ENCODE data around the gene GUCA1C.

GUCA1C gene, protein sequence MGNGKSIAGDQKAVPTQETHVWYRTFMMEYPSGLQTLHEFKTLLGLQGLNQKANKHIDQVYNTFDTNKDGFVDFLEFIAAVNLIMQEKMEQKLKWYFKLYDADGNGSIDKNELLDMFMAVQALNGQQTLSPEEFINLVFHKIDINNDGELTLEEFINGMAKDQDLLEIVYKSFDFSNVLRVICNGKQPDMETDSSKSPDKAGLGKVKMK

GRCh38 chr3:108953700-108954099, at the start of gene GUCA1C:
GUCA1C (minus strand) TSS chr3:108953879; CDS start chr3:108953762, 117 bp downstream.
- no peak for DNase-seq

DNA sequence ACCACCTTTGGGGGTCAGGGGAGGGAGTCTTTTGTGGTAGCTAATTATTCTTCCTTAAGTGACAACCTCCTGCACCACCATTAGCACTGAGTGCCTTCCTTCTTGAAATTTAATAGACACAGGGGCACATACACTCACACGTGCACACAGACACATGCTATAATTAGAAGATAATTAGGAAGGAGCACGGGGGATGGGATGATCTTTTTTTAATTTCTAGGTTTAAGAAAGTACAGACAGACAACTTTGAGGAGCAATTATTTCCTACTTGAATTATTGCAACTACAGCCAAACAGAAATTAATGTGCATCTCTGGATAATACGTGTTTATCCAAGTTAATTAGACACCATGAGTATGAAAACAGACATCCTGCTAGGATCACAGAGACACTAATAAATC, 44.8 kb upstream of the GUCA1C start:
- DNase-seq: no peak

DNA sequence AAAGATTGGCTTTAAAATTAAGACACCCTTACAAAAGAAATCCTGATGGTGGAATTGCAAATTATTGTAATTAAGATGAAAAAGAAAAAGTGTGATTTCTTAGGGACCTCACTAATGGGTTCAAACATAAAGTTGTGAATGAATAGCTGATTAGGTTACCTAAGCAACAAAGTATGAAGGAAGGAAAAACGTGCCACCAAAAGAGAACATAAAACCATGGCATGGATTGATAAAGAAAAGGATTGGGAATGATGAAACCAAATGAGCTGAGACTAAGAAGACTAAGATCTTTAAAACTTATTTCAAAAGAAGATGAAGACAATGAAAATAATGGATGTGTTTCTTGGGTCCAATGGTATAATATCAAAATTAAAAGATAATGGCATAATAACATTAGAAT, 32.2 kb upstream of the GUCA1C start:
- DNase-seq: no peak

DNA sequence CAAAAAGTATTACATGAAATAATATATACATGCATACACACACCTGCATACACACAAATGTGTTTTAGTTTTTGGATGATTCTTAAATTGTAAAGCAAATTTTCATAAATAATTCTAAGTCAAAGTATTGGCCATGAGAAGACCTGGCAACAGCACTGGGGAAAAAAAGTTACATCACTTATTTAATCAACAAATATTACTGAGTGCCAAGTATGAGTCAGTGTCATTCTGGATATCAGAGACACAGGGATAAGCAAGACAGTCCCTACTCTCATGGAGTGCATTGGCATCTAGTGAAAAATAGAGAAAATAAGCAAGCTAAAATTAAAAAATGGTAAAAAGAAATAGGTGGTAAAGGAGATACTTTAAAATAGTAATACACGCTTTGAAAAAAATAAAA, 29.4 kb upstream of the GUCA1C start:
- DNase-seq: no peak

DNA sequence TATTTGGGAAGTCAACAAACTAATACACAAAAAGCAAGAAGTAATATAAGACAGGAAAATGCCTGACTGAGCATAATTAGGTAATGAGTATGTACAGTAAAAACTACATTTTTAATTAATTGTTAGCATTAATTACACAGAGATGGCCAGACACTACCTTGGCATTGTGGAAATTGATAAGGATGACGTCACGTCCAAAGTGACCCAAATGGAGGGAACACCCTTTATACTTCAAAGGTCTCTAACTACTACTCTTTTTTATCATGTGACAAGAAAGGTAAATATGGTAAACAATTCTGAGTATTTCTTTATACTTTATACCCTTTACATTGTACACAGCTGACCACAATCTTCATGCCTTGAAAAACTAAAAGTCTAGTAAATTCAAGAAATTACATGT, 22.4 kb upstream of the GUCA1C start:
- no peak for DNase-seq

DNA sequence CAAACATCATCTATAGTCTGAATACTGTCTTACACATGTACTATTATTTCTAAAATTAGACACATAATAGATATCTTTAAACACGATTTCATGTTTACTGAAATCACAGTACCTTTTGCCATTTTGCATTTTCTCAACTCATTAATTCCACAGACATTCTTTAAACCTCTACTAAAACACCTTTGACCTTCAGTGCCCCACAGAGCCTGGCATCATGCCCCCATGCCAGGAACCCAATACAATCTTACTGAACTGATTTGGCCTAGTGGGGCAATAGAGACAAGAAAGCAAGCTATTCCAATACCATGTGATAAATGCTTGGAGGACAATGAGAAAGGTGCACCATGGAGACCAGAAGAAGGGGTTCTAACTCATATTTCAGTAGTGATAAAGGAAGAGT, 19.3 kb upstream of the GUCA1C start:
- DNase-seq: no peak

DNA sequence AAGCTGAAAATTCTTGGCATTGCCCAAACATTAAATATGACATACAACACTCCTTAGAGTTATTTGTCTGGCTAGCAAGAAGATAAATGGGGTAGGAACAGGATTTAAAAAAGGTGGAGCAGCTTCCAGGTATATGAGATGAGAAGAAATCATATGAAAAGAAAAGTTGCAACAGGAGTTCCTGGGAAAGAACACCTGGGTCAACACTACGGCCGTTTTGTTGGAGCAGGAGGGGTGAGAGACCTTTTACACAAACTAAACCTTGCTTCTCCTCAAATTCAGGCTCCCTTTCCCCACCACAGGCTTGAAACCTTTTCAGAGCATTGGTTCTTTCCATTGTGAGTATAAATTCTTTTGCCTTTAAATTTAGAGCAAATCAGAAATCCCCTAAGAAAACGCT, 18.8 kb upstream of the GUCA1C start:
- no peak for DNase-seq

DNA sequence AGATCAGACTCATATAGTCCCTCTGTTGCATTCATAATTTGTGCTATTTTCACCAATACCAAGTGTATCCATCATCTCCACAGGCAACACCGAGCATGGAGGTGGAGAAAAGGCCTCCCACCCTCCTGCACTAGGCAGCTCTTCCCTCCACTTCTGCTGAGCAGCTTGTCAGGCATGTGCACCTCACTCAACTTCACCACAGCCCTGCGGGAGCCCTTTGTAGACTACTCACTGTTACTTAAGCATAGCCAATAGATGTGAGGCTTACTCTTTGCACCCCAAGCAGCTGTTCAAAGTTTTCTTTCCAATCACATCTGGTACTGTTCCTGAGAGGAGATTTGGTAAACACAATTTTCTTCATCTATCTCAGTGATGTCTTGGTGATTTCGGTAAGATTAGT, 16.9 kb upstream of the GUCA1C start:
- DNase-seq: no peak

DNA sequence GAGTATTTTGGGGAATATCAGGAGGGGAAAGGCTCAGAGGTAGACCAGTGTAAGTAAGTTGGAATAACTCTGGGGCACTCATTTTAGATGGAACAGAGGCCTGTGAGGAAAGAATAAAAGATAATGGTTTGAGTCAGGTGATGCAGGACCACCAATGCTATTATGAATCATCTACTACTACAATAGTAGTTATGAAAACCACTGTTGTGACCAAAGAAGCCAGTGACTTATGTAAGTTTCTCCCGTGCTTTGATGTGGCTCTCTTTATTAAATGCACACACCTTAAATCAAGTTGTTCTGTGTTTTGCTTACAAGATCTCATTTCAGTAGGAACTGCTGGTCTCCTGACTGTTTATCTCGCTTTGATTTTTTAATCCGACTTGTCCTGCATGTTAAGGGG, 13.1 kb upstream of the GUCA1C start:
- DNase-seq: no peak

- no peak for DNase-seq
Measured at GRCh38 chr3:108959017-108959416, 5.3 kb upstream of the GUCA1C start.

- DNase-seq: no peak
Measured at GRCh38 chr3:108953210-108953609, 469 bp downstream of the GUCA1C start.

- no peak for DNase-seq
Measured at GRCh38 chr3:108951820-108952501, 1.7 kb downstream of the GUCA1C start.

- no peak for DNase-seq
Measured at GRCh38 chr3:108947855-108948254, 5.8 kb downstream of the GUCA1C start.

DNA sequence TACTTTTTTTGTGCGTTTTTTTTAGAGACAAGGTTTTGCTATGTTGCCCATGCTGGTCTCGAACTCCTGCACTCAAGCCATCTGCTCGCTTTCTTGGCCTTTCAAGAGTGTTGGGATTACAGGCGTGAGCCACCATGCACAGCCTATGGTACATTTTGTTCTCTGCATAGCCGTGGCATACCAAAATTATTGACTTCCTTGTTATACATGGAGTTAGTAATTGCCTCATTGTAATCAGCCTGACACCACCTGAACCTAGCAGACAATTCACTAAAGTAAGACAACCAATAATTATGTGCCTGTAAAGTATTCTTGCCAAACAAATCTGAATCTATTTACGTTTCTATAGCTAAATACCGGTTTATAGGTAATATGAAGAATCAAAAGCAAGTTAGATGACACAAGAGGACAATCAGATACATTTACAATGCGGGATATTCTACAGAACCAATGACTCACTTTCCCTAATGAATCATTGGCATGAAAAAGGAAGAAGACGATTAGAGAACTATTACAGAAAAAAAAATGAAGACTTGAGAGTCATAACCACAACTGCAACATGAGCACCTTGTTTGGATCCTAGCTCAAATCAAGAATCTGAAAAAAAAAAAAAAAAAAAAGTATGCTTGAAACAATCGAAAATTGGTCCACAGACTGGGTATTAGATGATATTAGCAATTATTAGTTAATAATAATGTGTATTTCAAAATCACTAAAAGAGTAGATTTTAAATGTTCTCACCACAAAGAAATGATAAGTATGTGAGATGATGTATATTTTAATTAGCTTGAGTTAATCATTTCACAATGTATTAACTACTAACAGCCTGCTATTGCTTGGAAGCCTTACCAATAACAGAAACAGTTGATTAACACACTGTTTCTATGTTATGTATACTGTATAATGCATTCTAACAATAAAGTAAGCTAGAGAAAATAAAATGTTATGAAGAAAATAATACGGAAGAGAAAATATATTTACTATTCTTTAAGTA, 7.1 kb downstream of the GUCA1C start:
- DNase-seq: no peak

GRCh38 chr3:108940568-108941263, 13.0 kb downstream of the GUCA1C start:
- no peak for DNase-seq

- no peak for DNase-seq
Measured at GRCh38 chr3:108940166-108940565, 13.5 kb downstream of the GUCA1C start.

- DNase-seq: no peak
Measured at GRCh38 chr3:108936924-108937689, 16.6 kb downstream of the GUCA1C start.

GRCh38 chr3:108931035-108931434, 22.6 kb downstream of the GUCA1C start:
- DNase-seq: no peak

DNA sequence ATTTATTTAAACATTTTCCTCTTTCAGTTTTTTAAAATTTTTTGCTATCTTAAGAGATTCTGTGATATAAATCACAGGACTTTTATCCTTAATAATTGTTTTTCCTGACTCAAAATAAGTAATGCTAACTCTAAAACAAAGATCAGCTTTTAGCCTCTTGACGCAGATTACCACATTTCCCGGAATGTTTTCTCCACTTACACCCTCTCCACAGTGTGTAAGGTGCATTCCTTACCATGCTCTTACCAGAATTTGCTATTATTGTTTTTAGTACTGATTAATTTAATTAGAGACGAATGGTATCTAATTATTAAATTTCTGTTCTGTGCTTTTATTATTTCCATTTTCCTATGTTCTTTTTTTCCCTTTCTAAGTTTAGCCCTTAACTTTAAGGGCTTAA, 34.8 kb downstream of the GUCA1C start:
- DNase-seq: no peak

GRCh38 chr3:108914774-108915641, 38.7 kb downstream of the GUCA1C start:
- peak in 29 of 51 donors; percentile 1 to 64 (median 17) for DNase-seq
